NCI-H2171 treated with DMSO at 0.1 percent for 48 hours (cell line): Measurements from ENCODE around the gene CCDC183.
"Not testable (repeated sequence)": the region's sequence is repeated elsewhere in the genome, so short reads cannot be mapped to it uniquely, and the experiment has no call there.

Experiments
- DNase-seq: peaks from one replicate; lab custom pipeline; 2025; lab: John Stamatoyannopoulos, UW

Gene CCDC183

GRCh38 chr9:136825295-136826187, 29.4 kb downstream of the CCDC183 start:
- DNase-seq, result no peak

- no peak for DNase-seq
Measured at GRCh38 chr9:136826188-136826541, 30.0 kb downstream of the CCDC183 start.

GRCh38 chr9:136826703-136827582, 30.8 kb downstream of the CCDC183 start:
- DNase-seq, result no peak

GRCh38 chr9:136827794-136828473, 31.8 kb downstream of the CCDC183 start:
- DNase-seq, result no peak

GRCh38 chr9:136828474-136829140, 32.5 kb downstream of the CCDC183 start:
- DNase-seq, result no peak

DNA sequence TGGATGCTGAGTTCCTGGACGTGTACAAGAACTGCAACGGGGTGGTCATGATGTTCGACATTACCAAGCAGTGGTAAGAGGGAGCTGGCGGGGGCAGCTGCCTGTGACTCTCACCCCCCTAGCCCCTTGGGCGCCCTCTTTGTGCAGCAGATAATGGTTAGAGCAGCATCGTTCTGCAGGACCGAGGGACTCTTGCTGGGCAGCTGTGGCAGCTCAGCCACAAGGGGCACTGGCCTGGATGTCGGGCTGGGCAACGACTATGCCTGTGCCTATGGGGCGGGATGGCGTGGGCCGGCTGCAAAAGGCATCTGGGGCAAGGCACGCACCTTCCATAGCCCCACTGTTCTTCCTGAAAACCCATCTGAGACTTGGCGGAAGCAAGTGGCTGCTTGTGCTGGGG, 33.3 kb downstream of the CCDC183 start:
- no peak for DNase-seq

DNA sequence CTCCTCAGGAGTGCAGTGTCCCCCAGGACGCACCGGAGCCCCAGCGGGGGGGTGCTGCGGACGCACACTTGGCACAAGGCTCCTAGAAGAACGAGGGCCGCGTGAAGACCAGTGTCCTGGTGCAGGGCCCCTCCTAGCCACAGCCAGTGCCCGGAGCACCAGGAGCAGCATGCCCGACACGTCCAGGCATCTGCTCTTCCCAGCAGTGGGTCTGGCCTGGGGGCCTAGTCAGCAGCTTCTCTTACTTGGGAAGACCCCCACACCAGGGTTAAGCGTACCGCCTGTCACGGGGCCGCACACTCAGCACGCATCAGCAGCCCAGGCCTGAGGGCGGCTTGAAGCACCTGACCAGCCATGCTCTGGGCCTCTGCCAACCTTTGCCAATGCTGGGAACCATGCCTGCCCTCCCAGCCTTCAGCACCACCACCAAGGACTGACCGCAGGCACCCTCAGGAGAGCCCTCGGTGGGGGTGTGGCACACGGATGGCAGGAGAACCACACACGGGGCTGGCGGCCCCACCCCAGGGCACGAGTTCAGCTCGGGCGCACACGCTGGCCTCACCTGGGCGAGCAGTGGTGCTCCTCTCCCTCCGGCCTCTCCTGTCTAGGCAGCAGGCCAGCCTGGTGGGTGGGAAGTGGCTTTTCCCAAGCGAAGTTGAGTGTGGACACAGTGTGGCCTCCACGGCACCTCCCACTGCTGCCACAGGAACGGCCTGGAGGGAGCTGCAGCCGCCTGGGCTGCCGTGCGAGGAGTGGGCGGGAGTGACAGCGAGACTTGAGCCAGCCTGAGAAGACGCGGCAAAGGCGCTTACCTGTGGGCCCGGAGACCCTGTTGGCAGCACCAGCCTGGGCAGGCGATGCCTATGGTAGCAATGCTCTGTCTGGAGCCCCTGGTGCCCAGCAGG, 34.1 kb downstream of the CCDC183 start:
- no peak for DNase-seq

- no peak for DNase-seq
Measured at GRCh38 chr9:136831002-136831719, 35.0 kb downstream of the CCDC183 start.

DNA sequence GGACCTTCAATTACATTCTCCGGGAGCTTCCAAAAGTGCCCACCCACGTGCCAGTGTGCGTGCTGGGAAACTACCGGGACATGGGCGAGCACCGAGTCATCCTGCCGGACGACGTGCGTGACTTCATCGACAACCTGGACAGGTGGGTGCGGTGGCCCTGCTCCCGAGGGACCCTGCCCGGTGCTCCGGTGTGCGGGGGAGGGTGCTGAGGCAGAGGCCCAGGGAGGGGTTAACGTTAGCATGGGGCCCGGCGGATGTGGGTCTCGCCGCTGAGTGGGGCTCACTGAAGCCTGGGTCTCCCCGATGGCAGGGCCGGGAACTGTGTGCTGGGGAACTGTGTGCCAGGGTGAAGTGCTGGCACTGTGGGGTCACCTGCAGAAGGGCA, 35.6 kb downstream of the CCDC183 start:
- no peak for DNase-seq

DNA sequence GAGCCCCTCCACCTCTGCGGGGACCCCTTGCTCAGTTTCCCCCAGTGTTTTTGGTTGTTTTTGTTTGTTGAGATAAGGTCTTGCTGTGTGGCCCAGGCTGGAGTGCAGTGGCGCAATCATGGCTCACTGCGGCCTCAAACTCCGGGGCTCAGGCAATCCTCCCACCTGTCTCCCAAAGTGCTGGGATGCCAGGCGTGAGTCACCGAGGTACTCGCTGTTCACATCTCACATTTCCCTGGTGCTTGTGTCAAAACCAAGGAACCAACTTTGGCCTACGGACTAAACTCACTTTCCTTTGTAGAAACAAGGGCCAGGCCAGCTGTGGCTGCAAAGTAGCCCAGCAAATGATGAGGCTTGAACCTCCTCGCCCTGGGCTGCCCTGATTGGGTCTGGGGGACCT, 36.4 kb downstream of the CCDC183 start:
- no peak for DNase-seq

DNA sequence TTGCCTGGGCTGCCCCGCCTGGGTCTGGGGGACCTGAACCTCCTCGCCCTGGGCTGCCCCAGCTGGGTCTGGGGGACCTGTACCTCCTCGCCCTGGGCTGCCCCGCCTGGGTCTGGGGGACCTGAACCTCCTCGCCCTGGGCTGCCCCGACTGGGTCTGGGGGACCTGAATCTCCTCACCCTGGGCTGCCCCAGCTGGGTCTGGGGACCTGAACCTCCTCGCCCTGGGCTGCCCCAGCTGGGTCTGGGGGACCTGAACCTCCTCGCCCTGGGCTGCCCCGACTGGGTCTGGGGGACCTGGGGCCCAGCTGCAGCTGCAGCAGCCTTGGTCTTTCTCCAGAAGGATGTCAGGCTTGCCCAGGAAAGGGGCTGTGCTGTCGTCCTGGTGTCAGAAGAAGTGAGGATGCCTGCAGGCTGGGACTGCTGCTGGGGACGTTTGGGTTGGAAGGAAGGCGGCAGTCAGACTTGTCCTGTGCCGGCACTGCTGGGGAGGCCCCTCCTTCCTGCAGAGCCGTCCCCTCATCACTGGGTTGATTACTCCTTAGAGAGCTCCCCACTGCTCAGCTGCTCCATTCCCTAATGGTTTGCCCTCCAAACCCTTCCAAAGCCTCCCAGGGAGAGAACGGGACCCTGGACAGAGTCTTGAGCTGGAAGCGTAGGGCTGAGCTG, 37.4 kb downstream of the CCDC183 start:
- DNase-seq, result not testable (repeated sequence)

- DNase-seq, result no peak
Measured at GRCh38 chr9:136835162-136835931, 39.2 kb downstream of the CCDC183 start.

DNA sequence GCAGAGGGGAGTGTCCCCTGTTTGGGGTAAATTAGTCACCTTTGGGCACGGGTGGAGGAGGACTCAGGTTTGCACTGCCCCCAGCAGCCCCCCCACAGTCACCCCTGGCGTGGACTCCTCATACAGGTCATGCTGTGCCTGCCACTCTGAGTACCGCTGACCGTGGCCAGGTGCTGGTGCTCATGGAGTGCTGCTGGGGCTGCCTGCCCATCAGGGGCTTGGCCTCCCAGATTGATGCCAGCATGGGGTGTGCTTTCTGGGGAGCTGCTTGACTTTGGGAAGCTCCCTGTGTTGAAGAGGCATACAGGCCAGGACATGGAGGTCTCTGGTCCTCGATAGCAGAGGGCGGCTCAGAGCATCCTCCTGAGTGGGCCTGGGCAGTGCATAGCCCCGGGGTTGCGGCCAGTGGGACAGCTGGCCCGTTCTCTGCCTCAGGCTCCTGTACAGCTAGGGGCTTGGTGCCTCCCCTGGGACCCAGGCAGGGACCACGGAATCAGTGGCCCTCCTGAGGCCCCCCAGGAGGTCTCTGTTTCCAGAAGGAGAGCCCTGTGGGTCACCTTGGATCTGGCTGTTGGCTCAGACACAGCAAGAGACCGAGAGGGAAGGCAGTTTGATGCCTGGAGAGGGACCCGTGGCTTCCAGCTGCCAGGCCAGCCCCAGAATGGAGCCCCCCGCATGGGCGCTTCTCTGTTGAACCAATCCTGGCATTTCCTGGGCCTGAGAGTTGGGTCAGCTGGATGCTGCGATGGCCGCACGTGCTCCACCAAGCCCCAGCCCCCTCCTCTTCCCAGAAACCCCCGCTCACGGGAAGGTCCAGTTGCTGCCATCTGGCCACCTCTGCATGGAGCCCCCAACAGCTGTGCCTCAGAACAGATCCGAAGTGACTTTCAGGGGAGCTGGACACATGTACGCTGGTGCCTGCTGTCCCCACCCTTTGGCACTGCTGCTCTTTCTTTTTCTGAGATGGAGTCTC, 40.1 kb downstream of the CCDC183 start:
- DNase-seq, result no peak

DNA sequence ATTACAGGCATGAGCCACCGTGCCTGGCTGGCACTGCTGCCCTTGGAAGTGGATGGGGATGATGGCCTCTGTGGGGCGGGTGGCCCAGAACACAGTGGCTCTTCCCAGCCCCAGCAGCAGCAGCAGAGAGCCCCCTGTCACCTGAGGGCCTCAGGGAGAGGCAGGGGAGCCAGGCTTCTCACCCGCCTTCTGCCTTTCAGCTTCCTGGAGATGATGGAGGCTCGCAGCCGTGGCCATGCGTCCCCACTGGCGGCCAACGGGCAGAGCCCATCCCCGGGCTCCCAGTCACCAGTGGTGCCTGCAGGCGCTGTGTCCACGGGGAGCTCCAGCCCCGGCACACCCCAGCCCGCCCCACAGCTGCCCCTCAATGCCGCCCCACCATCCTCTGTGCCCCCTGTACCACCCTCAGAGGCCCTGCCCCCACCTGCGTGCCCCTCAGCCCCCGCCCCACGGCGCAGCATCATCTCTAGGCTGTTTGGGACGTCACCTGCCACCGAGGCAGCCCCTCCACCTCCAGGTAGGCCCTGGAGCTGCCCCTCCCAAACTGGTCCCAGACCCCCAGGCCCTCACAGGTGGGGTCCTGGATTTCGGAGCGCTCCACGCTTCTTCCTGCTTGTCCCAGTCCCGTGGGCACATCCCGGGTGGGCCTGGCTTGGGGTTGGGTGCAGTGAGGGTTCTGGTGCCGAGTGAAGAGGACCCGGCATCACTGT, 41.2 kb downstream of the CCDC183 start:
- DNase-seq, result no peak

- not testable (repeated sequence) for DNase-seq
Measured at GRCh38 chr9:136837856-136838277, 41.7 kb downstream of the CCDC183 start.

- no peak for DNase-seq
Measured at GRCh38 chr9:136838314-136839228, 42.4 kb downstream of the CCDC183 start.
